GM21423 (cell line): ENCODE results near the gene BABAM2.
"Not testable (repeated sequence)": the region's sequence is repeated elsewhere in the genome, so short reads cannot be mapped to it uniquely, and the experiment has no call there.

Source experiments
- ATAC-seq: cut with Tn5 transposase; IDR thresholded peaks from one replicate; pipeline ENCODE4 v1.9.1; 2021; ENCODE audit warnings: mild to moderate bottlenecking, moderate library complexity; ENCODE audit not compliant: unreplicated experiment

BABAM2 gene

GRCh38 chr2:27875089-27875881 lies 15.2 kb upstream of the BABAM2 start:
- no peak for ATAC-seq

GRCh38 chr2:27878825-27879224 lies 11.7 kb upstream of the BABAM2 start:
- ATAC-seq: no peak

GRCh38 chr2:27881815-27882583 lies 8.5 kb upstream of the BABAM2 start:
- ATAC-seq: not testable (repeated sequence)

- ATAC-seq: not testable (repeated sequence)
Measured at GRCh38 chr2:27882584-27882922, 8.0 kb upstream of the BABAM2 start.

GRCh38 chr2:27884601-27885000 lies 5.9 kb upstream of the BABAM2 start:
- ATAC-seq: no peak

- no peak for ATAC-seq
Measured at GRCh38 chr2:27885234-27885633, 5.3 kb upstream of the BABAM2 start.

GRCh38 chr2:27885661-27886060 lies 4.9 kb upstream of the BABAM2 start:
- ATAC-seq: no peak

- ATAC-seq: no peak
Measured at GRCh38 chr2:27886322-27886721, 4.2 kb upstream of the BABAM2 start.

GRCh38 chr2:27887111-27887510 lies 3.4 kb upstream of the BABAM2 start:
- ATAC-seq: no peak

GRCh38 chr2:27887830-27888229 lies 2.7 kb upstream of the BABAM2 start:
- ATAC-seq: no peak

GRCh38 chr2:27888790-27889189 lies 1.7 kb upstream of the BABAM2 start:
- ATAC-seq: no peak

GRCh38 chr2:27889774-27890145 lies 769 bp upstream of the BABAM2 start:
- ATAC-seq: no peak

- peak; percentile 19 for ATAC-seq
Measured at GRCh38 chr2:27890924-27891672, 569 bp downstream of the BABAM2 start.

GRCh38 chr2:27891673-27892105 lies 1.2 kb downstream of the BABAM2 start:
- no peak for ATAC-seq

- no peak for ATAC-seq
Measured at GRCh38 chr2:27893006-27893405, 2.5 kb downstream of the BABAM2 start.

GRCh38 chr2:27897717-27898116 lies 7.2 kb downstream of the BABAM2 start:
- no peak for ATAC-seq

- ATAC-seq: no peak
Measured at GRCh38 chr2:27901234-27901633, 10.7 kb downstream of the BABAM2 start.

GRCh38 chr2:27902098-27902497 lies 11.6 kb downstream of the BABAM2 start:
- ATAC-seq: no peak

- ATAC-seq: no peak
Measured at GRCh38 chr2:27903018-27903417, 12.5 kb downstream of the BABAM2 start.

- no peak for ATAC-seq
Measured at GRCh38 chr2:27903649-27904404, 13.3 kb downstream of the BABAM2 start.

GRCh38 chr2:27904405-27904665 lies 13.8 kb downstream of the BABAM2 start:
- ATAC-seq: no peak
